H1 (cell line): ENCODE data around the gene CAPN2. TPM values are rescaled to one million over a fixed set of nuclear protein-coding genes. Genes with fewer than 3 reads are reported as not detected.

Source experiments
- polyA plus RNA-seq, 7 experiments: library from polyadenylated mRNA; depleted of rRNA in 3 of 7; stranded (reverse) in 5 of 7; unstranded in 2 of 7; fragments of >200 nt in 5 of 7; fragments of 200-250 nt in 2 of 7; gene quantifications; 1 replicate in 5 of 7; 2 replicates in 1 of 7; 4 replicates in 1 of 7; pipeline versions ENCODE4 v1.2.1 to v1.2.3, GENCODE V29; 2011 to 2013; ENCODE audit warnings: missing spikeins in 2 of 7, mixed read lengths in 2 of 7
- small RNA-seq: library from polyadenylated mRNA; stranded (forward); fragments of <200 nt; extraction: miRNeasy Mini kit (QIAGEN cat#:217004); gene quantifications from one replicate; pipeline ENCODE3, GENCODE V24; 2013; ENCODE audit not compliant: insufficient read depth
- total RNA-seq: library from RNA; stranded (reverse); fragmentation: NEBNext Ultra II Directional; extraction: Animal tissue kit (Norgen Biotek cat#: 25700); gene quantifications from 2 replicates; pipeline ENCODE4 v1.2.1, GENCODE V29; 2021

Gene CAPN2
- total and polyA plus RNA-seq, 2 of the 8 experiments (the other 6 are each of a cell fraction or from before 2014, with no cell fraction given) = 9.2 to 10.3 TPM

Small RNA genes lying within 50 kb of the gene (small RNA-seq; reads per million reads assigned to genes)
- gene RNU6-1248P = not detected

Other genes with a start within 250 kb of the CAPN2 start
- 0.26 TPM in 1 of 2 replicates, not detected in the other for gene CAPN8, start 46.8 kb upstream of the CAPN2 start, total RNA-seq
- 0.20 TPM in 1 of 2 replicates, not detected in the other for gene CAPN8, start 46.8 kb upstream of the CAPN2 start, polyA plus RNA-seq (2011; rRNA removed)
- gene TP53BP2, start 133.4 kb downstream of the CAPN2 start, total RNA-seq = 38.7 and 38.9 TPM in 2 replicates
- gene TP53BP2, start 133.4 kb downstream of the CAPN2 start, polyA plus RNA-seq (2011; rRNA removed) = 16.2 and 18.0 TPM in 2 replicates